Suprapubic skin (tissue), 4 donors: Measurements from ENCODE around the gene HNF1A. TPM values are rescaled to one million over a fixed set of nuclear protein-coding genes. Genes with fewer than 3 reads are reported as not detected.

Experiments
- DNase-seq, 2 donors: peaks; one replicate each; pipeline ENCODE4 v3.0.0-alpha.2; 2019; ENCODE audit warnings: low spot score in 2 of 2
- H3K27ac ChIP-seq: fragments of 200-600 bp; sonication (generic); one replicate; pipeline ENCODE4 v1.5.1; 2019
- H3K27me3 ChIP-seq: fragments of 200-600 bp; sonication (generic); one replicate; pipeline ENCODE4 v1.5.1; 2019
- H3K36me3 ChIP-seq: fragments of 200-600 bp; sonication (generic); one replicate; pipeline ENCODE4 v1.5.1; 2019
- H3K4me1 ChIP-seq: fragments of 200-600 bp; sonication (generic); one replicate; pipeline ENCODE4 v1.5.1; 2019
- H3K4me3 ChIP-seq: fragments of 200-600 bp; sonication (generic); one replicate; pipeline ENCODE4 v1.5.1; 2019; ENCODE audit warnings: mild to moderate bottlenecking
- H3K9me3 ChIP-seq: fragments of 200-600 bp; sonication (generic); one replicate; pipeline ENCODE4 v1.5.1; 2019
- EP300 ChIP-seq: sonication (generic); formaldehyde crosslinking; IDR thresholded peaks from one replicate; pipeline ENCODE4 v1.6.1; 2017; ENCODE audit warnings: antibody characterized with exemption
- POLR2A ChIP-seq, 2 donors: fragments of 450-650 bp; IDR thresholded peaks; one replicate each; pipeline ENCODE4 v1.6.1; 2017; ENCODE audit warnings: antibody characterized with exemption in 2 of 2, mild to moderate bottlenecking in 2 of 2, moderate library complexity in 2 of 2
- POLR2AphosphoS5 ChIP-seq, 3 donors: sonication (generic); formaldehyde crosslinking; IDR thresholded peaks; one replicate each; pipeline ENCODE4 v1.6.1; 2017; ENCODE audit warnings: antibody characterized with exemption in 3 of 3
- WGBS: methylation state at CpG from one replicate; pipeline ENCODE4 v1.1.5; 2018; 5-methylcytosine and 5-hydroxymethylcytosine counted together
- total RNA-seq, 4 donors: library from RNA; depleted of rRNA; stranded (reverse); fragments of >200 nt; gene quantifications; one replicate each; pipeline ENCODE4 v1.1.0, GENCODE V29; 2016
- TF ChIP-seq, protein P1 (sequence below), 2 donors: fragments of 200-600 bp in 1 of 2; fragments of 450-650 bp in 1 of 2; sonication (generic) in 1 of 2; IDR thresholded peaks; one replicate each; pipeline ENCODE4 v1.5.1; 2016 to 2019; ENCODE audit warnings: antibody characterized with exemption in 2 of 2, mild to moderate bottlenecking in 1 of 2, moderate library complexity in 1 of 2

HNF1A gene
- total RNA-seq, 4 donors from 2014 or later: 0.57 TPM; not detected in 3

GRCh38 chr12:121013715-121014114, 35.4 kb downstream of the HNF1A start:
- no peak for TF ChIP-seq EP300
- TF ChIP-seq, protein P1, sequence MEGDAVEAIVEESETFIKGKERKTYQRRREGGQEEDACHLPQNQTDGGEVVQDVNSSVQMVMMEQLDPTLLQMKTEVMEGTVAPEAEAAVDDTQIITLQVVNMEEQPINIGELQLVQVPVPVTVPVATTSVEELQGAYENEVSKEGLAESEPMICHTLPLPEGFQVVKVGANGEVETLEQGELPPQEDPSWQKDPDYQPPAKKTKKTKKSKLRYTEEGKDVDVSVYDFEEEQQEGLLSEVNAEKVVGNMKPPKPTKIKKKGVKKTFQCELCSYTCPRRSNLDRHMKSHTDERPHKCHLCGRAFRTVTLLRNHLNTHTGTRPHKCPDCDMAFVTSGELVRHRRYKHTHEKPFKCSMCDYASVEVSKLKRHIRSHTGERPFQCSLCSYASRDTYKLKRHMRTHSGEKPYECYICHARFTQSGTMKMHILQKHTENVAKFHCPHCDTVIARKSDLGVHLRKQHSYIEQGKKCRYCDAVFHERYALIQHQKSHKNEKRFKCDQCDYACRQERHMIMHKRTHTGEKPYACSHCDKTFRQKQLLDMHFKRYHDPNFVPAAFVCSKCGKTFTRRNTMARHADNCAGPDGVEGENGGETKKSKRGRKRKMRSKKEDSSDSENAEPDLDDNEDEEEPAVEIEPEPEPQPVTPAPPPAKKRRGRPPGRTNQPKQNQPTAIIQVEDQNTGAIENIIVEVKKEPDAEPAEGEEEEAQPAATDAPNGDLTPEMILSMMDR (IDR thresholded peaks at IDR 0.05): no peak
- TF ChIP-seq POLR2AphosphoS5 (IDR thresholded peaks at IDR 0.05): no peak
- TF ChIP-seq POLR2A (IDR thresholded peaks at IDR 0.05): no peak
- Histone ChIP-seq H3K9me3 (no peaks in the 10 kb centered on the region), H3K4me1 (peaks cover 13% of the 10 kb centered on the region), H3K4me3 (no peak overlapping the region), H3K36me3 (peaks cover 38% of the 10 kb centered on the region), H3K27me3 (no peaks in the 10 kb centered on the region), H3K27ac (no peak overlapping the region)
- WGBS: 90% methylated on average over 3 of the region's 3 CpGs
- no peak for DNase-seq

GRCh38 chr12:121015825-121016766, 37.8 kb downstream of the HNF1A start, which contains the start of gene C12orf43:
C12orf43 (minus strand) TSS chr12:121016487; CDS start chr12:121016474, 13 bp downstream.
- WGBS: under 1% methylated on average over 32 of the region's 34 CpGs
- Histone ChIP-seq H3K9me3 (no peaks in the 10 kb centered on the region), H3K4me1 (peaks cover 13% of the 10 kb centered on the region), H3K36me3 (peaks cover 16% of the 10 kb centered on the region), H3K4me3 (peak within 1 kb of the TSS; percentile 88), H3K27me3 (no peaks in the 10 kb centered on the region), H3K27ac (peak within 1 kb of the TSS; percentile 72)
- TF ChIP-seq POLR2A (IDR thresholded peaks at IDR 0.05): no peak
- TF ChIP-seq, protein P1 (IDR thresholded peaks at IDR 0.05): no peak
- no peak for TF ChIP-seq POLR2AphosphoS5 (IDR thresholded peaks at IDR 0.05)
- TF ChIP-seq EP300: no peak
- peak; percentile 94 to 95 for DNase-seq

GRCh38 chr12:121017966-121018491, 39.7 kb downstream of the HNF1A start:
- Histone ChIP-seq H3K36me3 (peaks cover 2% of the 10 kb centered on the region), H3K4me3 (no peak overlapping the region), H3K27ac (no peak overlapping the region), H3K27me3 (no peaks in the 10 kb centered on the region), H3K9me3 (no peaks in the 10 kb centered on the region), H3K4me1 (peaks cover 13% of the 10 kb centered on the region)
- 90% methylated on average over 15 of the region's 15 CpGs for WGBS
- no peak for DNase-seq
- TF ChIP-seq POLR2AphosphoS5 (IDR thresholded peaks at IDR 0.05): no peak
- TF ChIP-seq, protein P1 (IDR thresholded peaks at IDR 0.05): no peak
- TF ChIP-seq EP300: no peak
- no peak for TF ChIP-seq POLR2A (IDR thresholded peaks at IDR 0.05)

- Histone ChIP-seq H3K9me3 (no peaks in the 10 kb centered on the region), H3K36me3 (no peaks in the 10 kb centered on the region), H3K27ac (no peak overlapping the region), H3K4me3 (no peak overlapping the region), H3K27me3 (no peaks in the 10 kb centered on the region), H3K4me1 (peaks cover 13% of the 10 kb centered on the region)
- WGBS: 87% methylated on average over 2 of the region's 2 CpGs
- DNase-seq: no peak
- TF ChIP-seq POLR2AphosphoS5 (IDR thresholded peaks at IDR 0.05) (no peak), POLR2A (IDR thresholded peaks at IDR 0.05) (no peak)
Observed at GRCh38 chr12:121018860-121019617, 40.7 kb downstream of the HNF1A start.

- Histone ChIP-seq H3K4me3 (no peak overlapping the region), H3K27ac (no peak overlapping the region), H3K36me3 (no peaks in the 10 kb centered on the region), H3K27me3 (no peaks in the 10 kb centered on the region), H3K4me1 (no peaks in the 10 kb centered on the region), H3K9me3 (no peaks in the 10 kb centered on the region)
- no peak for TF ChIP-seq POLR2A (IDR thresholded peaks at IDR 0.05)
- TF ChIP-seq POLR2AphosphoS5 (IDR thresholded peaks at IDR 0.05): no peak
- TF ChIP-seq EP300: no peak
- TF ChIP-seq, protein P1 (IDR thresholded peaks at IDR 0.05): no peak
- WGBS: 82% methylated on average over 6 of the region's 6 CpGs
- DNase-seq: no peak
Observed at GRCh38 chr12:121021754-121022153, 43.4 kb downstream of the HNF1A start.
